HG02759 (cell line): ENCODE results near the gene ERO1B.

ENCODE experiments used
- ATAC-seq: cut with Tn5 transposase; IDR thresholded peaks from one replicate; pipeline ENCODE4 v1.9.1; 2021; ENCODE audit warnings: mild to moderate bottlenecking, moderate library complexity; ENCODE audit not compliant: unreplicated experiment

ERO1B gene

DNA sequence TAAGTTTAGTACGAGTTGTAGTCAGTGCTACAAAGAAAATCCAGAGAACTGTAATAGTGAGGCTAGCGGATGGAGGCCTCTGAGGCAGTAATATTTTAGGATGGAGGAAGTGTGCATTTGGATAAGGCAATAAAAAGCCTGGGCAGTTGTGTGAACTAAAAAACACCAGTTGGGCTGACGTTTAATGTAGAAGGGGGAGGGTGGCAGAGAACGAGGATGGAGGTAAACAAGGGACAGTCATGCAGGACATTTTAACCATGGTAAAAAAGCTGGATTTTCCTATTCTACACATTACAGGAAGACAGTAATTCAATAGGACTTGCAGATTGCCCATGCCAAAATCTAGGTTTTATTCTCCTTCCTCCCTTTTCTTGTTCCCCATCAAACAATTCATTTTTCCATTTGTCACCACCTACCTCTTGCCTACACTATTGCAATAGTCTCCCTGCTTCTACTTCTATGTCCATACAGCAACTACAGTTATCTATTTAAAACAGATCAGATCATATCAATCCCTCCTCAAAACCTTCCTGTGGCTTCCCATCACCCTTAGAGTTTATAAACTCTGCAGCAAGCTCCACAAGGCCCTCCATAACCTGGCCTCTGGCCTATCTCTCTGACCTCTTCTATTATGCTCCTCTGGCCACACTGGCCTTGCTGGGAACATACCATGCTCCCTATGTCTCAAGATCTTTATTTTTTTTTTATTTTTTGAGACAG is 27.7 kb downstream of the ERO1B start:
- ATAC-seq = no peak

DNA sequence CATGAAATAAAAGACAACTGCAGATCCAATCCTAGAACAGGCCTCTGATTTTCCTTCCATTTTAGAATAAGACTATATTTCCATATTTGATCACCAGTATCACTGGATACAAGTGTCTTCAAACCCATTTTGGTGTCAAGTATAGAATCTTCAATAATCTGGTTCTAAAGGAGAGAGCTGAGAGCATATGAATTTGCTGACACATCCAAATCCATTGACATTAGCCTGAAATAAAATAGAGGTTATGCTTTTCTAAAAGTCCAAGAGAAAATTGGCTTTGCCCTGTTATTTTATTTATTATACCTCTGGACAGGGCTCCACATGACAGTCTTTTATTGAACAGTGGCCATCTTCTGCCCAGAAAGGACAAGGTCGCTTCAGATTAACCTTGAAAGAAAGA is 28.6 kb downstream of the ERO1B start:
- ATAC-seq = no peak

- no peak for ATAC-seq
Observed at GRCh38 chr1:236251587-236251986, 30.2 kb downstream of the ERO1B start.

GRCh38 chr1:236247286-236247685 is 34.5 kb downstream of the ERO1B start:
- no peak for ATAC-seq

DNA sequence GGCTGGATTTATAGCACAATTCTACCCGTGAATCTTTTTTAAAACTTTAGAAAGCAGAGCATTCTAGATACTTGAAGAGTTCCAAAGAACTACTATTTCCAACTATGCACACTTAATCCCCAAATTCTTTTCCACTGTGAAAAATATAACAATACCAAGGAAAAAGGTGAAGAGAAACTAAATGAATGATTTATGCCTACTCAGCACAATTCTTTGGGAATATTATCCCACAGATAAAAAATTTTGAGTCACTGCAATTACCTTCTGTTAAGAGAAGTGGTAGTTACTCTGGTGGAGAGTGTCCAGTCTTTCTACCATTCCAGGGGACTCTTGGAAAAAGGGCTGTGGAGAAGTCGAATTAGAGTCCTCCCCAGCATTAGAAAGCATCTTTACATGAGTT is 39.2 kb downstream of the ERO1B start:
- no peak for ATAC-seq

GRCh38 chr1:236240675-236241074 is 41.1 kb downstream of the ERO1B start:
- ATAC-seq = no peak

DNA sequence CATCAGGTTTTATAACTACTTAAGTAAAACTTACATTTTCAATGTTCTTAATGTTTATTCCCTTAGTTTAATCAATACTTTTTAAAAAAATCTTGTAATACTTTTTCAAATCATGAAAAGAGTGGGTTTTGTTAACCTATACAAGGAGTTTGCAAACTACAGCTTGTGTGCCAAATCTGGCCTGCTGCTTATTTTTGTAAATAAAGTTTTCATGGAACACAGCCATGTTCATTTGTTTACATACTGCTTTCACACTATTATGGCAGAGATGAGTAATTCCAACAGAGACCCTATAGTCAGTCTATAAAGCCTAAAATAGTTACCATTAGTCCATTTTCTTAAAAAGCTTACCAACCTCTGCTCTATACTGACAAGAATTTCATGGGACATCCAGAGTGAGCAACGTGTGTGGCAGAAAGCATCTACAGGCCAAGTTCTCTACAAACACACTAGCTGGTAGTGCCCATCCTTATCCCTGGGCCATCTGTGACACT is 42.6 kb downstream of the ERO1B start:
- ATAC-seq = no peak

DNA sequence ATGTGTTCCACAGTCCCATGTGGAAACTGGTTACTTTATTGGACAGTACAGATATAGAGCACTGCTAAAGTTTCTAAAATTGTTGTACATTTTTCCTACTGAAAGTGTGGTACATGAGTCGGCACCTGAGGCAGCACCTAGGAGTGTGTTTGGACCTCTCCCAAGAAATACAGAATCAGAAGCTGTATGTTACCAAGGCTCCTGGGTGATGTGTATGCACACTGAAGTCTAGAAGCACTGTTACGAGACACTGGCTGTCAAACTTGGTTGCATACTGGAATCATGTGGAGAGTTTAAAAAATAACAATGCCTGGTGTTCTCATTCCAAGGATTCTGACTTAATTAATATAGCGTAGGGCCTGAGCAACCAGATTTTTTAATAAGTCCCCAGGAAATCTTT is 46.6 kb downstream of the ERO1B start:
- ATAC-seq = no peak

- no peak for ATAC-seq
Observed at GRCh38 chr1:236228411-236228810, 53.3 kb downstream of the ERO1B start.

DNA sequence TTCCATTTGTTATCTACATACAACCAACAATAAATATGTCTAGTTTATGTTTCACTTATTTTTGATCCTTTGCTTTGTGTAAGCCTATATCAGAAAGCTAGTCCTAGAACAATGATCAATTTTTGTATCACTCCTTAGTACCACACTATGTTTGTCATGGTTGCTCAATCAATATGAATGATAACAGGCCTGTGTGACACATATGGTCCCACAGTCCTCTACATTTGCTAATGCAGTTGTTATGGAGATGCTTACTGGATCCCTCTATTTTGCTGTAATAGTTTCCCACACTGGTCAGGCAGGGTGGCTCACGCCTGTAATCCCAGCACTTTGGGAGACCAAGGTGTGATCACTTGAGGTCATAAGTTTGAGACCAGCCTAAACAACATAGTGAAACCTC is 59.1 kb downstream of the ERO1B start:
- no peak for ATAC-seq

DNA sequence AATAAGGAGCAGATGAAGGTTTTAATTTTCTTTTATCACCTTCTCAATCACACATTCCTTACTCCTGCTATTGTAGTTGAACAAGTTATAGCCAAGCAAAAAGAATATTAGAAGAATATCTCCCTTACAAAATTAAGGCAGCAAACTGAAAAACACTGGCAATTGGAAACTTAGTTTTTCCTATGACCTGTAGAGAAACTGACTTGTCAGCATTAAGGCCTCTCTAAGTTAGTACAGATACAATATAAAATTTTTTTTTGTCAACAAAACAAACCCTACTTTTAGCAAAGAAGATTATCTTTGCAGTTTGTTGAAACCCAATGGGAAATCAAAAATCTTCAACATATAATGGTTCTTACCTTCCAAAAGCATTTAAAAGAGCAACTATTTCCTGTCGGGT is 61.3 kb downstream of the ERO1B start:
- ATAC-seq = no peak

DNA sequence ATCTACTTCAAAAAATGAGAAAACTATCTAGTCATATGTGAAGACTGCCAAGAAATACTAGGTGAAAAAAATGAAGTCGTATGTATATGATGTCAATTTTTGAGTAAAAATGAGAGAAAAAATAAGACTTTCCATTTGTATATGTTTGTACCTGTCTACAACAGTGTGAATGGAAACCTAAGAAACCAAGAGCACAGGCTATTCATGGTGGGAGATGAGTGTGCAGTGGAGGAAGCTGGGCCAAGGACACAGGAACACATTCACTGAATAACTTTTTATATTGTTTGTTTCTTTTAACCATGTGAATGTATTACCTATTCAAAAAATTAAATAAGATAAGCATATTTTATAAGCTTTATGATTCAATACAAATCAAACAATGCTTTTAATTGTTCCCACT is 67.0 kb downstream of the ERO1B start:
- no peak for ATAC-seq

DNA sequence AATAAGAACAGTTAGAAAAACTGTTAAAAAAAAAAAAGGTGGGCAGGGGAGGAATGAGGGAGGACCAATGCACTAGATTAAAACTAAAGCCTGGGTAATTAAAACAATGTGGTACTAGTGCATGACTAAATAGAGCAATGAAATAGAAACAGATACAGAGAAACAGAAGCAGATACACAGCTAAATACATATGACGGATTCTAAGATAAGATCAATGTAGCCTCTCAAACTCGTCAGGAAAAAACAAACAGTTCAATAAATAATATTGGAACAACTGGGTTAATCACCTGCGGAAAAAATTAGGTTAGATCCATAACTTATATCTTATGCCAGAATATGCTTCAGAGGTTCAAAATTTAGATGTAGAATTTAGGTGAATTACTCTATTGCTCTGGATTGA is 68.2 kb downstream of the ERO1B start:
- ATAC-seq = no peak

DNA sequence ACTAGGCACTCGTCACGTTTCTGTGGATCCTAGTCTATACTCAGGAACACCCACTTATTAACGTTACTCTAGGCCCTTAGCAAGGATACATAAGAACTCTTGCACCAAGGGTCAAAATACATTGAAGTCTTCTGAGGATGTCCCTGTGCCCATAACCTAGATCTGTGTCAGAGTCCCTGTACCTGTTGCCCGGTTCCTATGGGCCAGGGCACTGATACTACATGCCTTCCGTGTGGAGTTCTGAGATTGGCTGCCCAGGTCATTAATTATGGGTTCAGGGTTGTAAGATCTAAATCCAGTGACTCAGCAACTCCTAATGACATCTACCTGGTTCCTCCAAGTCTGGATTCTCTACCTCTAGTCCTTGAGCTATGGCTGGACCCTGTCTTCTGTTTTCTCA is 69.9 kb downstream of the ERO1B start:
- no peak for ATAC-seq

DNA sequence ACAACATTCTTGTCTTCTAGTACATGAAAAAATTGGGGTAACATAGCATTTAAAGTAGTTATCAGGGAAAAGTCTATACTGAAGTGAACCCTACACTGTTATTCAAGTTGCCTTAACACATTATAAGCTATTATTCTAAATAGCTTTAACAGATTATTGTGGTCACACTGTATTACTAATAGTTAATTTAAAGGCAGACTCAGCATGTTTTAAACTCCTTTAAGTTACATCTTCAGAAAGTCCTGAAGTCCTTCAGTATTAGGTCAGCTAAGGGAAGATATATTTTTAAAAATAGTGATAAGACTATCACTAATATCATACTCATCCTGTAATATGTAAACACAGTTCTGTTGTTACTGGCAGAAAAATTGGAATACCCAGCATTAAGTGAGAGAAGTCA is 72.0 kb downstream of the ERO1B start:
- ATAC-seq = no peak

DNA sequence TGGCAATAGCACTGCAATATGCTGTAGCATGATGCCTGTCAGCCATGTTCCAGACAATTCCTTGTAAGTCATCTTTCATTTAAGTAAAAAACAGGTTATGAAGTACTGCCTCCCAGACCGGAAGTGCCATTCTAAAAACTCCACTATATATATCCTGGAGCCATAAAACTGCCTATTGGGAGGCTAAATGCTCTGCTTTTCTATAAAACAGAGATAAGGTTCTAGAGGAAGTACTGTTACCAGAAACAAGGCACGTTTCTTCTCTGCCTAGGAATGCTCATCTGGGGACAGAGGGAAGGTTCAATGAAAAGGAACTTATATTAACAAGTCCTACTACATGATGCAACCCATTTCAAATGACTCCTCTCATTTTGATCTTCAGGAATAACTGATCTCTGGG is 72.6 kb downstream of the ERO1B start:
- no peak for ATAC-seq

- no peak for ATAC-seq
Observed at GRCh38 chr1:236207569-236207968, 74.2 kb downstream of the ERO1B start.

DNA sequence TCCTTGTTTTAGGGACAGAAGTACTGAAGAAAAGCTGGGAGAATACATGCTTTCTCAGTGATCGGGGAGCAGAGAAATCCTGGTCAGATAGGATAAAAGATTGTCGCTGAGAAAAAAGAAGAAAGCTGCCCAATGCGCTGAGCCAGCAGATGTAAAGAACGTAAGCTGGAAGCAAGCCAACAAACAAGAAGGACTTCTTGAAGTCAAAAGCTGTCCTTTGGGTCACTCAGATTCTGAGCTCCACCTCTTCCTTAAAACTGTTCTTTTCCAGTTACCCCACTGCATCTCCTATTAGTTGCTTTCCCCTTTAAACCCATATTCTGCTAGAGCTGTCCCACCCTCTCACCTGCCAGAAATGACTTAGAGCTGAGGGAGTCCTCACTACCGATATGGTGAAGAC is 74.6 kb downstream of the ERO1B start:
- no peak for ATAC-seq

GRCh38 chr1:236206548-236206947 is 75.2 kb downstream of the ERO1B start:
- no peak for ATAC-seq

GRCh38 chr1:236204656-236205055 is 77.1 kb downstream of the ERO1B start:
- no peak for ATAC-seq

- ATAC-seq = no peak
Observed at GRCh38 chr1:236204039-236204438, 77.7 kb downstream of the ERO1B start.

DNA sequence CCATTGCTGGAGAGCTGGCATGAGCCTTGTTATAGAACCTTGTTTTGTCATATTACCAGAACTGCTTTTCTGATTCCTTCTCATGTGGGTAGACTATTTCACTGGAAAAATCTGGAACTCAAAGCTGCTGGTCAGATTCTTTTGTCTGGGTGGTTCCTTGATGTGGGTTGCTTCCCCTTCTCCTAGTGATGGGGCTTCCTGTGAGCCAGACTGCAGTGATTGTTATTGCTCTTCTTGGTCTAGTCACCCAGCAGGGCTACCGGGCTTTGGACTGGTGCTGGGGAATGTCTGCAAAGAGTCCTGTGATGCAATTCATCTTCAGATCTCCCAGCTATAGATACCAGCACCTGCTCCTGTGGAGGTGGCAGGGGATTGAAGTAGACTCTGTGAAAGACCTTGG is 80.0 kb downstream of the ERO1B start:
- no peak for ATAC-seq

DNA sequence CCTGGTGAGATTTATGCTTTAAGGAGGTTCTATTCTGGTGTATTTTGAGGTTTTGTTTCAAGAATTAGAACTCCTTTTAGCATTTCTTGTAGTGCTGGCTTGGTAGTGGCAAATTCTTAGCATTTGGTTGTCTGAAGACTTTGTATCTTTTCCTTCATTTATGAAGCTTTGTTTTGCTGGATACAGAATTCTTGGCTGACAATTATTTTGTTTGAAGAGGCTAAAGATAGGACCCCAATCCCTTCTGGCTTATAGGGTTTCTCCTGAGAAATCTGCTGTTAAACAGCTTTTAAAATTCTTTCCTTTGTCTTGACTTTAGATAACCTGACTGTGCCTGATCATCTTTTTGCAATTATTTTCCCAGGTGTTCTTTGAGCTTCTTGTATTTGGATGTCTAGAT is 80.8 kb downstream of the ERO1B start:
- ATAC-seq = no peak
